ENCODE results near the gene FARSA. TPM values are rescaled to one million over a fixed set of nuclear protein-coding genes. Genes with fewer than 3 reads are reported as not detected.
"Not testable (repeated sequence)": the region's sequence is repeated elsewhere in the genome, so short reads cannot be mapped to it uniquely, and the experiment has no call there.

The FARSA gene
- polyA plus RNA-seq, 3 donors, result 42.7 to 49.7 (median 42.7) TPM

DNA sequence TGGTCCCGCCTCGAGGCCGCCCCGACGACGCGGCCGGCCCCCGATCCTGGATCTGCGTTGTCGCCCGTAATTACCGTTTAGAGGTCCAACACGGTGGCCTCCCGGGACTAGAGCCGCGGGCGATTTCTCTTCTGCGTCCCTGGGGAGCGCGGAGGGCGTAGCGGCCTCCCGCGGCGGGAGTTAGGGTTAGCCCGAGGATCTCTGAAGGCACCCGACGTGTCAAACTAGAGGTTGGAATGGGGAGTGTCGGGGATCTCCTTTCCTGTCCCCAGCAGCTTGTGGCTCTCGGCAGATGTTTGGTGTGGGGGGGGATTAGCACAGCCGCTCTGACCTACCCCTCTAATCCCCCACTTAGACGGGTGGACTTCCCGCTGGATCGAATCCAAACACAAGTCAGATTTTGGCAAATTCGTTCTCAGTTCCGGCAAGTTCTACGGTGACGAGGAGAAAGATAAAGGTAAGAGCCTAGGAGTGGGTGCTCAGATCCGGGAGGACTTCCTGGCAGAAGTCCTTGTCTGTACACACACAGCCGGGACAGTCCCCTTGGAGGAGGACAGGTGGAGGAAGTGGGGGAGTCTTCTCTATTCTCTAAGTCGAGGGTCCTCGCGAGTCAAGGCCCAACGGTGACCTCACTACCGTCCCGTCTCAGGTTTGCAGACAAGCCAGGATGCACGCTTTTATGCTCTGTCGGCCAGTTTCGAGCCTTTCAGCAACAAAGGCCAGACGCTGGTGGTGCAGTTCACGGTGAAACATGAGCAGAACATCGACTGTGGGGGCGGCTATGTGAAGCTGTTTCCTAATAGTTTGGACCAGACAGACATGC is 5.5 kb upstream of the FARSA start:
- DNase-seq (ENCODE audit: low read depth in 3 of 3, low spot score in 2 of 3), result no peak

DNA sequence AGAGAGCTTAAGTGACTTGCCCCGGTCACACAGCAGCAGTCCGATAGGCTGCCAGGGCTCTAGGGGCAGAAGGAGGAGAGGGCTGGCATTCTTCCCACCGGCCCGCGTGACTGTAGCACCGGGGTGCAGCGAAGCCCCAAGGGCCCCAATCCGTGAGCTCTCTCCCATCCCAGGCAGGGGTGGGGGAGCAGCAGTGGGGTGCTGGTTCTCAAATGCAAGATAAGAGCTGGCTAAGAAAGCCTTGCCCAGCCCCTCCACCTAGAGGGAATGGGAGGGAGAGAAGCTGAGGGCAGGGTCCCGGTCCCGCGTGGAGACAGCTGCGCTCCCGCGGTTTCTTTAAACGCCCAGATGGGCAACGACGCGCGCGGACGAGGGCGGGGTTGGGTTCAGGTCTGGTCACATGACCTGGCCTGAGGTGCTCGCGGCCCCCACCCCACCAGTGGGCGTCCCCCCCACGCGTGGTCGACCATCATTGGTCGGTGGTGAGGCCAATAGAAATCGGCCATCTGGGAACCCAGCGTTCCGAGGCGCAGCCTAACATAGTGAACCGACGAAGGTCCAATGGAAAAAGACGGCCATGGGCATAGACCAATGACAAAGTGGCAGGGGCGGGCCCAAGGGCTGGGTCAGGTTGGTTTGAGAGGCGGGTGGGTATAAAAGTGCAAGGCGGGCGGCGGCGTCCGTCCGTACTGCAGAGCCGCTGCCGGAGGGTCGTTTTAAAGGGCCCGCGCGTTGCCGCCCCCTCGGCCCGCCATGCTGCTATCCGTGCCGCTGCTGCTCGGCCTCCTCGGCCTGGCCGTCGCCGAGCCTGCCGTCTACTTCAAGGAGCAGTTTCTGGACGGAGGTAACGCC is 4.6 kb upstream of the FARSA start, which contains the start of gene CALR:
Gene CALR, plus strand, starts transcription at position 683 of the 852 bp plus-strand sequence. Its CDS starts 71 bp downstream, at position 754.
- peak; percentile 97 to 99 (median 98) for DNase-seq (ENCODE audit: low read depth in 3 of 3, low spot score in 2 of 3)

- DNase-seq (ENCODE audit: low read depth in 3 of 3, low spot score in 2 of 3), result no peak
Observed at GRCh38 chr19:12937093-12937926, 3.8 kb upstream of the FARSA start.

GRCh38 chr19:12936582-12936981 is 3.1 kb upstream of the FARSA start:
- DNase-seq (ENCODE audit: low read depth in 3 of 3, low spot score in 2 of 3), result no peak

DNA sequence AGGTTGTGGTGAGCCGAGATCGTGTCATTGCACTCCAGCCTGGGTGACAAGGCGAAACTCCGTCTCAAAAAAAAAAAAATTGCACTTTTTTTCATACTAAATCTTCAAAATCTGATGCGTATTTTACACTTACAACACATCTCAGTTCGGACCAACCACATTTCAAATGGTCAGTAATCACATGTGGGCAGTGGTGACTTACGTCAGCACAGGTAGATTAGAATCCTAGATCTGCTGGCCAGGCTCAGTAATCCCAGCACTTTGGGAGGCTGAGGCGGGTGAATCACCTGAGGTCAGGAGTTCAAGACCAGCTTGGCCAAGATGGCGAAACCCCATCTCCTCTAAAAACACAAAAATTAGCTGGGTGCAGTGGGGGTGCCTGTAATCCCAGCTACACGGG is 1.6 kb upstream of the FARSA start:
- DNase-seq (ENCODE audit: low read depth in 3 of 3, low spot score in 2 of 3), result no peak

DNA sequence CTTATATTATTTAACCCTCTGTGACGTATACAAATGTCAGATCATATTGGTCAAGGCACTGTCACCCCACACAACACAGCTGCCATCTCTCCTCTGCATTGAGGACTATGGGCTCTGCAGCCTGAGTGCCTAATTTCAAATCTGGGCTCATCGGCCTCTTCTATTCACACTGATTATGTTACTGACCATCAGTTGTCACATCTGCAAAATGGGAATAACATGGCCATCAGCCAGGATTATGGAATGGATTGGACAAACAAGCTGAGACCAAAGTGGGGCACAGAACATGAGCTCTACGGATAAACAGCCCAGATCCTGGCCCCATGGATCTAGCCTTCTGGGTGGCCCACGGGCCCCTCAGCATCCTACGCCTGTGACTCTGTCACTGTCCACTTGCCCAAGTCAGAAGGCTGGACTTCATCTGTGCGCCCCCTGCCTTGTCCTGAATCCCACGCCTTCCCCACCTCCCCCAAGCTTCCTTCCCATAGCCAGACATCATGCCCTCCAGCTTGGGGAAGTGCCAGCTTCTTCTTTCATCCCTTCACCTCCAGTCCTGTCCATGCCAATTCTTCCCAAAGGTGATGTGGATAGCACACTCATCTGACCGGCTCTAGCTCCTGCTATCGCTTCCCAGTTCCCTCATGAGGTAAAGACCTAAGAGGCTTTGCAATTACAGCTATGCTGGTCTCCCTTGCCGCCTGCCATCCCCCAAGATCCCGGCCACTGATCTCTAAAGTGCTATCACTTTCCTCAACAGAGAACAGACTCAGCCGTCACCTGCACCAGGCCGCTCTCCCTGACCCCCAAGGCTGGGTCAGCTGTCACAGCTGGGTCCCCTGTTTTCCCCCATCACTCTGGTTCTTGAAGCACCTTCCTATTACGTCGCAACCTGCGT is 872 bp downstream of the FARSA start:
- DNase-seq (ENCODE audit: low read depth in 3 of 3, low spot score in 2 of 3), result no peak

- DNase-seq (ENCODE audit: low read depth in 3 of 3, low spot score in 2 of 3), result no peak
Observed at GRCh38 chr19:12930002-12930645, 3.4 kb downstream of the FARSA start.

- no peak for DNase-seq (ENCODE audit: low read depth in 3 of 3, low spot score in 2 of 3)
Observed at GRCh38 chr19:12924621-12925310, 8.7 kb downstream of the FARSA start.

GRCh38 chr19:12922959-12923358 is 10.6 kb downstream of the FARSA start:
- no peak for DNase-seq (ENCODE audit: low read depth in 3 of 3, low spot score in 2 of 3)

GRCh38 chr19:12921047-12921446 is 12.5 kb downstream of the FARSA start:
- DNase-seq (ENCODE audit: low read depth in 3 of 3, low spot score in 2 of 3), result no peak

DNA sequence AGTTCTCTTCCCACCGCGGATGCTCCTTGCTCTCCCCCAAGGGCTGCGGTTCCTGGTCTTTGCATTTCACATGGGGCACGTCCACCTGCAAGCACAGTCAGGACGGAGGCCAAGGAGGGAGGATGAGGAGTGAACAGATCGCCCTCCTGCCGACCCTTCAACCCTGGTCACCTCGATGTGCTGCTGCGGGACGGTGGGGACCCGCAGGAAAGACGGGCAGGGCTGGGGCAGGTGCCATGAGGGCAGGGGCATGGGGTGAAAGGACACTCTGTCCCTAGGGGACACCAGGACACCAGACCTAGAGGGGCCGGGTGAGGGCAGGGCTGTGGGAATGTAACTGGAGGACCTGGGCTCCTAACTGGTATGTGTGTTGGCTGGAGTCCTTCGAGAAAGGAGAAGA is 15.3 kb downstream of the FARSA start:
- DNase-seq (ENCODE audit: low read depth in 3 of 3, low spot score in 2 of 3), result no peak

GRCh38 chr19:12915860-12916259 is 17.7 kb downstream of the FARSA start:
- not testable (repeated sequence) for DNase-seq (ENCODE audit: low read depth in 3 of 3, low spot score in 2 of 3)

- DNase-seq (ENCODE audit: low read depth in 3 of 3, low spot score in 2 of 3), result no peak
Observed at GRCh38 chr19:12913851-12914690, 19.4 kb downstream of the FARSA start.

- DNase-seq (ENCODE audit: low read depth in 3 of 3, low spot score in 2 of 3), result peak in 1 of 3 donors; percentile 42
Observed at GRCh38 chr19:12913011-12913561, 20.4 kb downstream of the FARSA start.

- DNase-seq (ENCODE audit: low read depth in 3 of 3, low spot score in 2 of 3), result no peak
Observed at GRCh38 chr19:12912571-12912970, 20.9 kb downstream of the FARSA start.

DNA sequence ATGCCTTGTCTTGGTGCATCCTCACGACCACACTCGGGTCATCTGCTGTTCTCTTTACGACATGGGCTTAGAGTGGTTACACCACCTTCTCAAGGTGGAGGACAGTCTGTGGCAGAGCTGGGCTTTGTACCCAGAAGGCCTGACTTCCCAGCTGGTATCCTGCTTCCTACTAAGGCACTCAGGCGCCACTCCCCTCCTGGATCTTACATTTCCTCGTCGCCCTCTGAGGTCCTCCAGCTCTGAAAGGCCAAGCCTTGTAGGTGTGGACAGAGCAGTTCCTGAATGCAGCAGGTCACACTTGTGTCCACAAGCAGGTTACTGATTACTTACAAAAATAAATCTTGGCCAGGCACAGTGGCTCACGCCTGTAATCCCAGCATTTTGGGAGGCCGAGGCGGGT is 26.3 kb downstream of the FARSA start:
- DNase-seq (ENCODE audit: low read depth in 3 of 3, low spot score in 2 of 3), result no peak

DNA sequence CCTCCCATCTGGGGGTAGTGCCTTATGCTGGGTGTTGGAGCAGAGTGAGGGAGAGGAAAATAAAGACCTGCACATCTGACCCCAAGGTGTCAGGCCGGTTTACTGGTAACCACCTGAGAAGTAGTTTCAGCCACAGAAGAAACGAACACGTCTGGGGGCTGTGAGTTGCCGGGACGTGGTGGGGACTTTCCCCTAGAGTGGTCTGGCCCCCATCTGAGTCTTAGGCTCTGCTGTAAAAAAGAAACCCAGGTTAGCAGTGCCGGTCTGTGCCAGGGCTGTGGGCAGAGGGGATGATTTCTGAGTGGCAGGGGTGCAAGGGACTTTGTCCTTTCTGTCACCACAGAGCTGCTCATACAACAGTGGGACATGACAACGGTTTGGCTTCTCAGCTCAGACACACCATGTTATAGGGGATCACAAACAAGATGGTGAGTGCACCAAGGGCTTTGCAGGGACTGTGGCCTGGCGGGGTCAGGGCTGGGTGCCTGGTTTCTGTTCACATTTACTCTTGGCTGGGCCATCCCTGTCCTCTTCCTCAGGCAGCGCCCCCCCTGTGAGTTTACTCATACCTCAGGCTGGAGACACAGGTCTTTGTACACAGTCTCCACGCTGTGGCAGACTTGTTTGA is 33.5 kb downstream of the FARSA start:
- no peak for DNase-seq (ENCODE audit: low read depth in 3 of 3, low spot score in 2 of 3)

Measured in right renal cortex interstitium (tissue), 3 donors.